Thoracic aorta (tissue), 2 donors: Measurements from ENCODE around the gene MCM5. TPM values are rescaled to one million over a fixed set of nuclear protein-coding genes. Genes with fewer than 3 reads are reported as not detected.
"Not testable (repeated sequence)": the region's sequence is repeated elsewhere in the genome, so short reads cannot be mapped to it uniquely, and the experiment has no call there.

ENCODE experiments used
- ATAC-seq: fragments of 150-250 bp; one replicate; pipeline ENCODE4 v1.8.0; 2017; ENCODE audit warnings: low read depth; ENCODE audit not compliant: insufficient number of reproducible peaks, low FRiP score
- DNase-seq: peaks from one replicate; pipeline ENCODE4 v3.0.0-alpha.2; 2020; ENCODE audit warnings: low spot score
- H3K27ac ChIP-seq, 2 donors: fragments of 200-600 bp; sonication (generic); 1 replicate in 1 of 2; 2 replicates in 1 of 2; pipeline ENCODE4 v1.5.1; 2016; ENCODE audit warnings: mild to moderate bottlenecking in 2 of 2, moderate library complexity in 2 of 2
- H3K27me3 ChIP-seq: fragments of 200-600 bp; sonication (generic); replicated peaks from 2 replicates; pipeline ENCODE4 v1.6.0; 2016; ENCODE audit warnings: mild to moderate bottlenecking; ENCODE audit not compliant: insufficient read depth
- H3K36me3 ChIP-seq: fragments of 200-600 bp; sonication (generic); one replicate; pipeline ENCODE4 v1.5.1; 2016
- H3K4me1 ChIP-seq, 2 donors: fragments of 200-600 bp; sonication (generic); 1 replicate in 1 of 2; 2 replicates in 1 of 2; pipeline versions ENCODE4 v1.5.1 to v1.6.0; 2016; ENCODE audit warnings: low read depth in 2 of 2, mild to moderate bottlenecking in 1 of 2; ENCODE audit not compliant: control insufficient read depth in 1 of 2
- H3K4me3 ChIP-seq: fragments of 200-600 bp; sonication (generic); 2 replicates; pipeline ENCODE4 v1.5.1; 2016; ENCODE audit warnings: mild to moderate bottlenecking
- H3K9me3 ChIP-seq: fragments of 200-600 bp; sonication (generic); 2 replicates; pipeline ENCODE4 v1.5.1; 2016
- total RNA-seq, 2 donors: library from RNA; depleted of rRNA; stranded (reverse); fragments of >200 nt; gene quantifications; one replicate each; pipeline versions ENCODE4 v1.1.0 to v1.2.3, GENCODE V29; 2016
- TF ChIP-seq, protein P1 (sequence below): fragments of 200-600 bp; sonication (generic); IDR thresholded peaks from one replicate; pipeline ENCODE4 v1.5.1; 2019; ENCODE audit warnings: antibody characterized with exemption

MCM5 gene
- total RNA-seq, 2 donors from 2014 or later: 18.1 to 53.1 TPM

DNA sequence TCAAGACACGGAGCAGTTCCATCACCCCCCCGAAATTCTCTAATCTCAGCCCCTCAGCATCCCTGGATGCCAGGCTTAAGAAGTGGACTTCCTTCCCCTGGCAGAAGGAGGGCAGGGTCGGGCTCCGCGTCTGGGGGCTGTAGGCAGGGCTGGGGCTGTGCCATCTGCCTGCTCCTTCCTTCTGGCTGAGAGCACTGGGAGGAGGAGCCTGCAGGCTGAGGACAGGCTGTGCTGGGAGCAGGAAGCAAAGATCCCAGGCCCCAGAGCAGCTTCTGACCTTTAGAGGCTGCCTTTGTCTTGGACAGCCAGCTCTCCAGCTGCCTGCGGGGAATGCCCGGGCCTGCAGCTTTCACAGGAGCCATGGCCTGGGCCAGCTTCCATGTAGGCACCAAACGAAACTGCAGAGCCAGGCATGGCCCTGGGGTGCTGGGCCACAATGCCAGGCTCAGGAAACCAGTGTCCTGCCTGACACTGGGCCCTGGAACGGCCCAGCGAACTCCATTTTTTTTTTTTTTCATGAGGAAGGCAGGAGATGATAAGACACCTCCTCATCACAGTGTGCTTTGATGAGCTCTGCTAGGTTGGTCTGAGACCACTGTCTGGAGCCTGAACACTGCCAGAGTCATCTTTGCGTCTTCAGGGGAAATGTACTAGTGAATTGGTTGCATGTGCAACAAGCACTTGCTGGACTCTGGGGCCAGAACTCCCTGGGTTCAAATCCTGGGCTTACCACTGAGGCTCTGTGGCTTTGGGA, 67.9 kb downstream of the MCM5 start:
- H3K36me3 ChIP-seq: no peaks in the 10 kb centered on the region
- peak overlapping the region; percentile 54 to 79 for H3K27ac ChIP-seq
- peaks cover 14 to 21% of the 10 kb centered on the region in 2 donors for H3K4me1 ChIP-seq
- peak; percentile 23 for DNase-seq
- TF ChIP-seq, protein P1, sequence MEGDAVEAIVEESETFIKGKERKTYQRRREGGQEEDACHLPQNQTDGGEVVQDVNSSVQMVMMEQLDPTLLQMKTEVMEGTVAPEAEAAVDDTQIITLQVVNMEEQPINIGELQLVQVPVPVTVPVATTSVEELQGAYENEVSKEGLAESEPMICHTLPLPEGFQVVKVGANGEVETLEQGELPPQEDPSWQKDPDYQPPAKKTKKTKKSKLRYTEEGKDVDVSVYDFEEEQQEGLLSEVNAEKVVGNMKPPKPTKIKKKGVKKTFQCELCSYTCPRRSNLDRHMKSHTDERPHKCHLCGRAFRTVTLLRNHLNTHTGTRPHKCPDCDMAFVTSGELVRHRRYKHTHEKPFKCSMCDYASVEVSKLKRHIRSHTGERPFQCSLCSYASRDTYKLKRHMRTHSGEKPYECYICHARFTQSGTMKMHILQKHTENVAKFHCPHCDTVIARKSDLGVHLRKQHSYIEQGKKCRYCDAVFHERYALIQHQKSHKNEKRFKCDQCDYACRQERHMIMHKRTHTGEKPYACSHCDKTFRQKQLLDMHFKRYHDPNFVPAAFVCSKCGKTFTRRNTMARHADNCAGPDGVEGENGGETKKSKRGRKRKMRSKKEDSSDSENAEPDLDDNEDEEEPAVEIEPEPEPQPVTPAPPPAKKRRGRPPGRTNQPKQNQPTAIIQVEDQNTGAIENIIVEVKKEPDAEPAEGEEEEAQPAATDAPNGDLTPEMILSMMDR: no peak
- no peak overlapping the region for H3K4me3 ChIP-seq
- H3K9me3 ChIP-seq: no peaks in the 10 kb centered on the region
- H3K27me3 ChIP-seq: no peaks in the 10 kb centered on the region
- no peak for ATAC-seq

DNA sequence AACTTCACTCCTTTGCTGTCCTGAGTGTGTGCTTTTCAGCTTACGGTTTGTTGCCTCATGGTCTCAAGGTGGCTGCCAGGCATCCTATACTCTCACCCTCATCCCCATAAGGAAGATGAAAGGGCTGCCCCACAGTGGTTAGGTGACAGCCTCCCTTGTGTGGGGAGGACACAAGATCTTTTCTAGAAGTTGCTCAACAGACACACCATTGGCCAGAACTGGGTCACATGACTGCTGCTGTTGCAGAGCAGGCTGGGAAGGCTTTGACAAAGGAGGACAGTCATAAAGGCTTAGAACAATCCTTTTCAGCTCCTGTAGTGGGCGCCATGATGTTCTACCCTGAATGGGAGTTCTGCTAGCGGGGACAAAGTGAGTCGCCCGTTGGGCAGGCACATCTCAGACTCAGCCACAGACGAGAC, 71.0 kb downstream of the MCM5 start:
- Histone ChIP-seq H3K36me3 (no peaks in the 10 kb centered on the region), H3K27me3 (no peaks in the 10 kb centered on the region), H3K27ac (no peak overlapping the region), H3K9me3 (no peaks in the 10 kb centered on the region), H3K4me3 (no peak overlapping the region), H3K4me1 (peaks cover 14 to 21% of the 10 kb centered on the region in 2 donors)
- TF ChIP-seq, protein P1: no peak
- ATAC-seq (no peak), DNase-seq (no peak)

DNA sequence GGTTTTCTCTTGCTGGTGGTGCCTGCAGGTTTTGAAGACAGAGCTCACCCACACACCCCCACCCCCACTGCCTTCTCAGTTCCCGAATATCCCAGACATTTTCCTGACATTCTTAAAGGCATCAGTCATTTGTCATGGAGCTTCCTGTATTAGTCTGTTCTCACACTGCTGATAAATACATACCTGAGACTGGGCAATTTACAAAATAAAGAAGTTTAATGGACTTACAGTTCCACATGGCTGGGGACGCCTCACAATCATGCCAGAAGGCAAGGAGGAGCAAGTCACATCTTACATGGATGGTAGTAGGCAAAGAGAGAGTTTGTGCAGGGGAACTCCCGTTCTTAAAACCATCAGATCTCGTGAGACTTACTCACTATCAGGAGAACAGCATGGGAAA, 71.6 kb downstream of the MCM5 start:
- peaks cover 14 to 21% of the 10 kb centered on the region in 2 donors for H3K4me1 ChIP-seq
- H3K27ac ChIP-seq, H3K9me3 ChIP-seq, H3K4me3 ChIP-seq, ATAC-seq, H3K36me3 ChIP-seq, DNase-seq, H3K27me3 ChIP-seq: not testable (repeated sequence)

DNA sequence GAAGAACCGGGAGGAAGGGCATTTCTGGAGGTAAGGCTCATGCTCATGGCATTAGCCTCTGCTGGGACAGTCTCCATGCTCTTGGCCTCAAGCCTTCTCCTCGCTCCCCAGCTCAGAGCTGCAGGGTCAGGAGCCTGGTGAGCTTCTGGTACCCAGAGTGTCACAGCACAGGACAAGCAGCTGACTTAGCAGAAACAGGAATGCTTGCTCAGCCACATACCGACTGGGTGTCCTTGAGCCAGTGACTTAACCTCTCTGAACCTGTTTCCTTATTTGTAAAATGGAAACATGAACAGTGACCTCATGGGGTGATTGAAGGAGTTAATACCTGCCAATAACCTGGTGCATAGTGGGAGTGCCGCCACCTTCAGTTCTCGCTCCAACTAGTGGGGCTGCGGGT, 72.5 kb downstream of the MCM5 start:
- no peak overlapping the region for H3K4me3 ChIP-seq
- ATAC-seq (no peak), DNase-seq (no peak)
- H3K27ac ChIP-seq: no peak overlapping the region
- H3K9me3 ChIP-seq: no peaks in the 10 kb centered on the region
- no peaks in the 10 kb centered on the region for H3K27me3 ChIP-seq
- TF ChIP-seq, protein P1: no peak
- peaks cover 14 to 18% of the 10 kb centered on the region in 2 donors for H3K4me1 ChIP-seq
- H3K36me3 ChIP-seq: no peaks in the 10 kb centered on the region

DNA sequence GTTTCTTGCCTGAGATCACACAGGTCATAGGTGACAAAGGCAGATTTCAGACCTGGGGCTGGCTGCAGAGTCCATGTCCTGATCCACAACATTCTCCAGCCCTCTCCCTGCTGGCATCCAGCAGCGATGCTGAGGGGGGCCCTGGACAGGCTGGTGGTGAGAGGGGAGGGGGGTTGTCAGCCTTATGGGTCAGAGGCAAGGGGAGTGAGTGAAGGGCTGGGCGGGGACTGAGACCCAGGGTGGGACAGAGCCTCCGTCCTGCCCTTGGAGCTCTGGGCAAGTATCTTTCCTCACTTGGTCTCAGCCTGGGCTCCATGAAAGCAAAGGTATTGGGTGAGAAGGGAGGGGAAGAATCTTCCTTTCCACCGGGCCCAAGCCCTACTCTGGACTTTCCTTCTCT, 74.0 kb downstream of the MCM5 start:
- Histone ChIP-seq H3K27me3 (no peaks in the 10 kb centered on the region), H3K9me3 (no peaks in the 10 kb centered on the region), H3K4me3 (no peak overlapping the region), H3K4me1 (peaks cover 4 to 12% of the 10 kb centered on the region in 2 donors), H3K36me3 (no peaks in the 10 kb centered on the region), H3K27ac (no peak overlapping the region)
- TF ChIP-seq, protein P1: no peak
- ATAC-seq (no peak), DNase-seq (no peak)

Other genes with a start within 250 kb of the MCM5 start
- gene HMGXB4, start 142.6 kb upstream of the MCM5 start, total RNA-seq: 10 to 100 TPM; 14.7 to 15.7 TPM
- gene TOM1, start 100.2 kb upstream of the MCM5 start, total RNA-seq: 10 to 100 TPM; 64.7 to 78.4 TPM
- gene HMOX1, start 19.0 kb upstream of the MCM5 start, total RNA-seq: 100 to 1,000 TPM in 1 of 2 donors, 10 to 100 TPM in 1; 28.3 to 332 TPM
- gene RASD2, start 140.7 kb downstream of the MCM5 start, total RNA-seq: 10 to 100 TPM; 14.0 to 18.8 TPM
- gene MB, start 217.2 kb downstream of the MCM5 start, total RNA-seq: not detected
- gene APOL6, start 248.3 kb downstream of the MCM5 start, total RNA-seq: 10 to 100 TPM; 15.3 to 26.5 TPM